Astrocyte (in vitro differentiated cells and primary cell): ENCODE data around the gene CHTOP. TPM values are rescaled to one million over a fixed set of nuclear protein-coding genes. Genes with fewer than 3 reads are reported as not detected.

Experiments used
- DNase-seq: peaks from one replicate; pipeline ENCODE4 v3.0.0-alpha.2; 2010; ENCODE audit warnings: low read depth
- FAIRE-seq: peaks from 2 replicates; lab custom pipeline; 2011; peaks lifted over from hg19 to GRCh38; lab: Jason Lieb, UNC
- H2AFZ ChIP-seq: 2 replicates; pipeline ENCODE4 v1.6.0; 2012; ENCODE audit warnings: low read depth, low read length, inconsistent platforms
- H3K27ac ChIP-seq: 2 replicates; pipeline ENCODE4 v1.5.1; 2011; ENCODE audit warnings: low read depth, low read length, inconsistent platforms
- H3K27me3 ChIP-seq: 2 replicates; pipeline ENCODE4 v1.6.0; 2011; ENCODE audit warnings: low read length, inconsistent platforms; ENCODE audit not compliant: insufficient read depth
- H3K36me3 ChIP-seq: 2 replicates; pipeline ENCODE4 v1.5.1; 2011; ENCODE audit warnings: low read length, inconsistent platforms; ENCODE audit not compliant: insufficient read depth
- H3K4me1 ChIP-seq: 2 replicates; pipeline ENCODE4 v1.5.1; 2011; ENCODE audit warnings: low read length, inconsistent platforms; ENCODE audit not compliant: insufficient read depth
- H3K4me2 ChIP-seq: 2 replicates; pipeline ENCODE4 v1.6.0; 2012; ENCODE audit warnings: low read length, inconsistent platforms
- H3K4me3 ChIP-seq: 2 replicates; pipeline ENCODE4 v1.5.1; 2011; ENCODE audit warnings: low read depth, mild to moderate bottlenecking, low read length, inconsistent platforms; ENCODE audit not compliant: insufficient read depth
- H3K79me2 ChIP-seq: 2 replicates; pipeline ENCODE4 v1.6.0; 2012; ENCODE audit warnings: mild to moderate bottlenecking, low read length, inconsistent platforms; ENCODE audit not compliant: insufficient read depth
- H3K9ac ChIP-seq: 2 replicates; pipeline ENCODE4 v1.6.0; 2012; ENCODE audit warnings: mild to moderate bottlenecking, low read length, inconsistent platforms
- H3K9me3 ChIP-seq: 2 replicates; pipeline ENCODE4 v1.5.1; 2012; ENCODE audit warnings: low read depth, mild to moderate bottlenecking, low read length, inconsistent platforms; ENCODE audit not compliant: insufficient read depth
- H4K20me1 ChIP-seq: 2 replicates; pipeline ENCODE4 v1.6.0; 2012; ENCODE audit warnings: low read length, inconsistent platforms; ENCODE audit not compliant: insufficient read depth
- H3K27ac Mint-ChIP-seq: one replicate; pipeline ENCODE4 v1.8.0; 2021; ENCODE audit warnings: mild to moderate bottlenecking, mixed read lengths; ENCODE audit not compliant: unreplicated experiment
- H3K27me3 Mint-ChIP-seq: one replicate; pipeline ENCODE4 v1.8.0; 2021; ENCODE audit warnings: low read depth, mixed read lengths; ENCODE audit not compliant: unreplicated experiment
- H3K36me3 Mint-ChIP-seq: one replicate; pipeline ENCODE4 v1.8.0; 2021; ENCODE audit warnings: low read depth, mixed read lengths; ENCODE audit not compliant: unreplicated experiment
- H3K4me1 Mint-ChIP-seq: one replicate; pipeline ENCODE4 v1.8.0; 2021; ENCODE audit warnings: low read depth, mixed read lengths; ENCODE audit not compliant: unreplicated experiment
- H3K4me3 Mint-ChIP-seq: one replicate; pipeline ENCODE4 v1.8.0; 2021; ENCODE audit warnings: mild to moderate bottlenecking, moderate library complexity, mixed read lengths; ENCODE audit not compliant: unreplicated experiment
- H3K9me3 Mint-ChIP-seq: one replicate; pipeline ENCODE4 v1.8.0; 2021; ENCODE audit warnings: mild to moderate bottlenecking, mixed read lengths; ENCODE audit not compliant: unreplicated experiment
- EZH2 ChIP-seq: IDR thresholded peaks from 2 replicates; pipeline ENCODE4 v1.6.1; 2012; ENCODE audit warnings: mild to moderate bottlenecking, low read length, inconsistent platforms; ENCODE audit not compliant: insufficient read depth
- total RNA-seq: library from RNA; stranded (reverse); gene quantifications from 2 replicates; pipeline ENCODE4 v1.2.1, GENCODE V29; 2021
- TF ChIP-seq, protein P1 (sequence below): IDR thresholded peaks from 2 replicates; pipeline ENCODE4 v1.5.1; 2011; ENCODE audit warnings: low read depth, mild to moderate bottlenecking, inconsistent platforms, low read length, moderate library complexity; ENCODE audit not compliant: insufficient read depth

CHTOP gene
- total RNA-seq, 1 donor from 2014 or later, result 56.4 TPM

- Histone ChIP-seq H3K79me2 (no peaks in the 10 kb centered on the region), H3K9ac (no peak overlapping the region), H3K9me3 (no peaks in the 10 kb centered on the region), H3K36me3 (no peaks in the 10 kb centered on the region), H3K4me2 (no peak overlapping the region), H2AFZ (no peak overlapping the region), H3K4me3 (no peak overlapping the region), H4K20me1 (no peaks in the 10 kb centered on the region), H3K27me3 (peaks cover 26% of the 10 kb centered on the region), H3K4me1 (no peaks in the 10 kb centered on the region), H3K27ac (no peak overlapping the region)
- H3K27ac Mint-ChIP-seq, result no peak overlapping the region
- peaks cover 43% of the 10 kb centered on the region for H3K27me3 Mint-ChIP-seq
- no peak overlapping the region for H3K4me3 Mint-ChIP-seq
- peaks cover 2% of the 10 kb centered on the region for H3K9me3 Mint-ChIP-seq
- no peaks in the 10 kb centered on the region for H3K36me3 Mint-ChIP-seq
- H3K4me1 Mint-ChIP-seq, result peaks cover 11% of the 10 kb centered on the region
- TF ChIP-seq EZH2, result no peak
- TF ChIP-seq, protein P1, sequence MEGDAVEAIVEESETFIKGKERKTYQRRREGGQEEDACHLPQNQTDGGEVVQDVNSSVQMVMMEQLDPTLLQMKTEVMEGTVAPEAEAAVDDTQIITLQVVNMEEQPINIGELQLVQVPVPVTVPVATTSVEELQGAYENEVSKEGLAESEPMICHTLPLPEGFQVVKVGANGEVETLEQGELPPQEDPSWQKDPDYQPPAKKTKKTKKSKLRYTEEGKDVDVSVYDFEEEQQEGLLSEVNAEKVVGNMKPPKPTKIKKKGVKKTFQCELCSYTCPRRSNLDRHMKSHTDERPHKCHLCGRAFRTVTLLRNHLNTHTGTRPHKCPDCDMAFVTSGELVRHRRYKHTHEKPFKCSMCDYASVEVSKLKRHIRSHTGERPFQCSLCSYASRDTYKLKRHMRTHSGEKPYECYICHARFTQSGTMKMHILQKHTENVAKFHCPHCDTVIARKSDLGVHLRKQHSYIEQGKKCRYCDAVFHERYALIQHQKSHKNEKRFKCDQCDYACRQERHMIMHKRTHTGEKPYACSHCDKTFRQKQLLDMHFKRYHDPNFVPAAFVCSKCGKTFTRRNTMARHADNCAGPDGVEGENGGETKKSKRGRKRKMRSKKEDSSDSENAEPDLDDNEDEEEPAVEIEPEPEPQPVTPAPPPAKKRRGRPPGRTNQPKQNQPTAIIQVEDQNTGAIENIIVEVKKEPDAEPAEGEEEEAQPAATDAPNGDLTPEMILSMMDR, result no peak
- FAIRE-seq (no peak), DNase-seq (no peak)
These were observed 51.0 kb downstream of the CHTOP start for GRCh38 chr1:153684892-153685291.

DNA sequence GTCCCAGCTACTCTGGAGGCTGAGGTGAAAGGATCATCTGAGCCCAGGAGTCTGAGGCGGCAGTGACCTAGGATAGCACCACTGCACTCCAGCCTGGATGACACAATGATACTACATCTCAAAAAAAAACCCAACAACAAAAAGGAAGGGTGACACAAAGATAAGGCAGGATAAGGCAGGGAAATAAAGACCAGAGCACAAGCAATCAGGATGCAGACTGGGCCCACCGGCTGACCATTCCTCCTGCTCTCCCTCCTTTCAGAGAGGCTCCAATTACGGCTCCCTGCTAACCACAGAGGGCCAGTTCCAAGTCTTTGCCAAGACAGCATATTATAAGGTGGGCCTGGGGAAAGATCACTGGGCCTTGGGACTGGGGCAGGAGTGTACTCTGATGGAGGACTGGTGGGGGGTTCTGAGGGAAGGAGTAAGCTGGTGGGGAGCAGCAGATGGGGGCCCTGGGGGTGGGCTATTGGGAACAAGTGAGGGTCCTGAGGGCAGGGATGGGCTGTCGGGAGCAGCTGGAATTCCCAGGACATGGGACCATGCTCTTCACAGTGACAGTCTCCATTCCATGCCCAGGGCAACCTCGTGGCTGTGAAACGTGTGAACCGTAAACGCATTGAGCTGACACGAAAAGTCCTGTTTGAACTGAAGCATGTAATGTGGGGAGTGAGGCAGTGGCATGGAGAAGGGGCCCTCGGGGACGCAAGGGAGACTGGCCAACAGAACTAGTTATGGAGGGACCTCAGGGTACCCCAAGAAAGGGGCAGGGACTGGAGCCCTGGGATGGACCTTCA, 51.9 kb downstream of the CHTOP start:
- Histone ChIP-seq H3K79me2 (no peaks in the 10 kb centered on the region), H2AFZ (no peak overlapping the region), H3K27ac (no peak overlapping the region), H3K27me3 (peaks cover 20% of the 10 kb centered on the region), H4K20me1 (no peaks in the 10 kb centered on the region), H3K4me1 (no peaks in the 10 kb centered on the region), H3K4me3 (no peak overlapping the region), H3K4me2 (no peak overlapping the region), H3K9me3 (no peaks in the 10 kb centered on the region), H3K36me3 (no peaks in the 10 kb centered on the region), H3K9ac (no peak overlapping the region)
- FAIRE-seq, result no peak
- DNase-seq, result no peak
- Mint-ChIP-seq H3K4me3 (no peak overlapping the region), H3K36me3 (no peaks in the 10 kb centered on the region), H3K9me3 (peaks cover 2% of the 10 kb centered on the region), H3K27me3 (peaks cover 41% of the 10 kb centered on the region), H3K27ac (no peak overlapping the region), H3K4me1 (peaks cover 11% of the 10 kb centered on the region)
- TF ChIP-seq, protein P1, result no peak
- no peak for TF ChIP-seq EZH2
